ENCODE measurements around the gene NPY4R.
"Not testable (repeated sequence)": the region's sequence is repeated elsewhere in the genome, so short reads cannot be mapped to it uniquely, and the experiment has no call there.

DNA sequence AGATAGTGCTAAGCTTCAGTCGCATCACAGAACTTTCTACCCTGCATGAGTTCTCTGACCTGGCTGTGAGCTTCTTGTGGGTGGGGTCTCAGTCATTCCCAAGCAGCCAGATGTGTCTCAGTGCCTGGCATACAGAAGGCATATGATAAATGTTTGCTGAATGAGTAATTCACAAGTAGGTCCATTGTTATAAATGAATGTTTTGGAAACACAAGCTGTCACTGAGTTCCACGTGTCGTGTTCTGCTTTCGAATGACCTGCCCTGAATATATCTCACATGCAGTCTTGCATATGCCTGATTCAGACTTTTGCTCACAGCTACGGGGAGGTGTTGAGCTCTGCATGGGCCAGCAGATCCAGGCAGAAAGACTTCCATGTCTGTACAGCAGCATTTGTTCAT, 46.2 kb upstream of the NPY4R start:
- TF ChIP-seq, protein P1, sequence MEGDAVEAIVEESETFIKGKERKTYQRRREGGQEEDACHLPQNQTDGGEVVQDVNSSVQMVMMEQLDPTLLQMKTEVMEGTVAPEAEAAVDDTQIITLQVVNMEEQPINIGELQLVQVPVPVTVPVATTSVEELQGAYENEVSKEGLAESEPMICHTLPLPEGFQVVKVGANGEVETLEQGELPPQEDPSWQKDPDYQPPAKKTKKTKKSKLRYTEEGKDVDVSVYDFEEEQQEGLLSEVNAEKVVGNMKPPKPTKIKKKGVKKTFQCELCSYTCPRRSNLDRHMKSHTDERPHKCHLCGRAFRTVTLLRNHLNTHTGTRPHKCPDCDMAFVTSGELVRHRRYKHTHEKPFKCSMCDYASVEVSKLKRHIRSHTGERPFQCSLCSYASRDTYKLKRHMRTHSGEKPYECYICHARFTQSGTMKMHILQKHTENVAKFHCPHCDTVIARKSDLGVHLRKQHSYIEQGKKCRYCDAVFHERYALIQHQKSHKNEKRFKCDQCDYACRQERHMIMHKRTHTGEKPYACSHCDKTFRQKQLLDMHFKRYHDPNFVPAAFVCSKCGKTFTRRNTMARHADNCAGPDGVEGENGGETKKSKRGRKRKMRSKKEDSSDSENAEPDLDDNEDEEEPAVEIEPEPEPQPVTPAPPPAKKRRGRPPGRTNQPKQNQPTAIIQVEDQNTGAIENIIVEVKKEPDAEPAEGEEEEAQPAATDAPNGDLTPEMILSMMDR (conservative IDR thresholded peaks at IDR 0.05; ENCODE audit: low read length) = not testable (repeated sequence)
- not testable (repeated sequence) for TF ChIP-seq EZH2phosphoT487 (IDR thresholded peaks at IDR 0.05; ENCODE audit: borderline replicate concordance)

Measured in Loucy (cell line).